OCI-LY7 (cell line): ENCODE data around the gene NAA25.

ENCODE experiments used
- EZH2phosphoT487 ChIP-seq: fragments of 200-600 bp; sonication (generic); IDR thresholded peaks from 2 replicates; pipeline ENCODE4 v1.6.1; 2018; ENCODE audit warnings: low read depth, borderline replicate concordance, mild to moderate bottlenecking, mixed run types, antibody characterized with exemption, low read length, moderate library complexity, mixed read lengths
- TF ChIP-seq, protein P1 (sequence below): fragments of 200-600 bp; sonication (generic); conservative IDR thresholded peaks from 2 replicates; pipeline ENCODE4 v1.5.1; 2014; ENCODE audit warnings: mild to moderate bottlenecking, antibody characterized with exemption, low read length, moderate library complexity, mixed read lengths

DNA sequence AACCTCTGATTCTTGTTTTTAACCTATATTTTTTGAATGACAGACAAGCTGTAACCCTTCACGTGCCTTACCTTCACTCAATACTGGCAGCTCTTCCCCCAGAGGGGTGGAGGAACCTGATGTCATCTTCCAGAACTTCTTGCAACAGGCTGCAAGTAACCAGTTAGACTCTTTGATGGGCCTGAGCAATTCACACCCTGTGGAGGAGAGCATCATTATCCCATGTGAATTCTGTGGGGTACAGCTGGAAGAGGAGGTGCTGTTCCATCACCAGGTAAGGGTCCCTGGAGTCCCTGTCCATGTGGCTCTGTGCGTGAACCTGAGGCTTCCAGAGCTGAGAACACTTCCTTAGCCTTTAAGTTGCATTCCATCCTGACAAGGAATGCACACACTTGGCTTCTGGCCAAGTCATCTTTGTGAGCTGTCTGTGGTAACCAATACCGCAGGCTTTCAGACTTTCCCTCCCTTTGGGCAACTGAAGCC is 39.5 kb upstream of the NAA25 start:
- TF ChIP-seq, protein P1, sequence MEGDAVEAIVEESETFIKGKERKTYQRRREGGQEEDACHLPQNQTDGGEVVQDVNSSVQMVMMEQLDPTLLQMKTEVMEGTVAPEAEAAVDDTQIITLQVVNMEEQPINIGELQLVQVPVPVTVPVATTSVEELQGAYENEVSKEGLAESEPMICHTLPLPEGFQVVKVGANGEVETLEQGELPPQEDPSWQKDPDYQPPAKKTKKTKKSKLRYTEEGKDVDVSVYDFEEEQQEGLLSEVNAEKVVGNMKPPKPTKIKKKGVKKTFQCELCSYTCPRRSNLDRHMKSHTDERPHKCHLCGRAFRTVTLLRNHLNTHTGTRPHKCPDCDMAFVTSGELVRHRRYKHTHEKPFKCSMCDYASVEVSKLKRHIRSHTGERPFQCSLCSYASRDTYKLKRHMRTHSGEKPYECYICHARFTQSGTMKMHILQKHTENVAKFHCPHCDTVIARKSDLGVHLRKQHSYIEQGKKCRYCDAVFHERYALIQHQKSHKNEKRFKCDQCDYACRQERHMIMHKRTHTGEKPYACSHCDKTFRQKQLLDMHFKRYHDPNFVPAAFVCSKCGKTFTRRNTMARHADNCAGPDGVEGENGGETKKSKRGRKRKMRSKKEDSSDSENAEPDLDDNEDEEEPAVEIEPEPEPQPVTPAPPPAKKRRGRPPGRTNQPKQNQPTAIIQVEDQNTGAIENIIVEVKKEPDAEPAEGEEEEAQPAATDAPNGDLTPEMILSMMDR, result no peak
- TF ChIP-seq EZH2phosphoT487, result no peak
